Astrocyte (in vitro differentiated cells and primary cell): ENCODE results near the gene RAPGEF6. TPM values are rescaled to one million over a fixed set of nuclear protein-coding genes. Genes with fewer than 3 reads are reported as not detected.

ENCODE experiments used
- DNase-seq: peaks from one replicate; pipeline ENCODE4 v3.0.0-alpha.2; 2010; ENCODE audit warnings: low read depth
- FAIRE-seq: peaks from 2 replicates; lab custom pipeline; 2011; peaks lifted over from hg19 to GRCh38; lab: Jason Lieb, UNC
- H2AFZ ChIP-seq: 2 replicates; pipeline ENCODE4 v1.6.0; 2012; ENCODE audit warnings: low read depth, low read length, inconsistent platforms
- H3K27ac ChIP-seq: 2 replicates; pipeline ENCODE4 v1.5.1; 2011; ENCODE audit warnings: low read depth, low read length, inconsistent platforms
- H3K27me3 ChIP-seq: 2 replicates; pipeline ENCODE4 v1.6.0; 2011; ENCODE audit warnings: low read length, inconsistent platforms; ENCODE audit not compliant: insufficient read depth
- H3K36me3 ChIP-seq: 2 replicates; pipeline ENCODE4 v1.5.1; 2011; ENCODE audit warnings: low read length, inconsistent platforms; ENCODE audit not compliant: insufficient read depth
- H3K4me1 ChIP-seq: 2 replicates; pipeline ENCODE4 v1.5.1; 2011; ENCODE audit warnings: low read length, inconsistent platforms; ENCODE audit not compliant: insufficient read depth
- H3K4me2 ChIP-seq: 2 replicates; pipeline ENCODE4 v1.6.0; 2012; ENCODE audit warnings: low read length, inconsistent platforms
- H3K4me3 ChIP-seq: 2 replicates; pipeline ENCODE4 v1.5.1; 2011; ENCODE audit warnings: low read depth, mild to moderate bottlenecking, low read length, inconsistent platforms; ENCODE audit not compliant: insufficient read depth
- H3K79me2 ChIP-seq: 2 replicates; pipeline ENCODE4 v1.6.0; 2012; ENCODE audit warnings: mild to moderate bottlenecking, low read length, inconsistent platforms; ENCODE audit not compliant: insufficient read depth
- H3K9ac ChIP-seq: 2 replicates; pipeline ENCODE4 v1.6.0; 2012; ENCODE audit warnings: mild to moderate bottlenecking, low read length, inconsistent platforms
- H3K9me3 ChIP-seq: 2 replicates; pipeline ENCODE4 v1.5.1; 2012; ENCODE audit warnings: low read depth, mild to moderate bottlenecking, low read length, inconsistent platforms; ENCODE audit not compliant: insufficient read depth
- H4K20me1 ChIP-seq: 2 replicates; pipeline ENCODE4 v1.6.0; 2012; ENCODE audit warnings: low read length, inconsistent platforms; ENCODE audit not compliant: insufficient read depth
- H3K27ac Mint-ChIP-seq: one replicate; pipeline ENCODE4 v1.8.0; 2021; ENCODE audit warnings: mild to moderate bottlenecking, mixed read lengths; ENCODE audit not compliant: unreplicated experiment
- H3K27me3 Mint-ChIP-seq: one replicate; pipeline ENCODE4 v1.8.0; 2021; ENCODE audit warnings: low read depth, mixed read lengths; ENCODE audit not compliant: unreplicated experiment
- H3K36me3 Mint-ChIP-seq: one replicate; pipeline ENCODE4 v1.8.0; 2021; ENCODE audit warnings: low read depth, mixed read lengths; ENCODE audit not compliant: unreplicated experiment
- H3K4me1 Mint-ChIP-seq: one replicate; pipeline ENCODE4 v1.8.0; 2021; ENCODE audit warnings: low read depth, mixed read lengths; ENCODE audit not compliant: unreplicated experiment
- H3K4me3 Mint-ChIP-seq: one replicate; pipeline ENCODE4 v1.8.0; 2021; ENCODE audit warnings: mild to moderate bottlenecking, moderate library complexity, mixed read lengths; ENCODE audit not compliant: unreplicated experiment
- H3K9me3 Mint-ChIP-seq: one replicate; pipeline ENCODE4 v1.8.0; 2021; ENCODE audit warnings: mild to moderate bottlenecking, mixed read lengths; ENCODE audit not compliant: unreplicated experiment
- CTCF ChIP-seq: IDR thresholded peaks from 2 replicates; pipeline ENCODE4 v1.5.1; 2011; ENCODE audit warnings: low read depth, mild to moderate bottlenecking, inconsistent platforms, low read length, moderate library complexity; ENCODE audit not compliant: insufficient read depth
- EZH2 ChIP-seq: IDR thresholded peaks from 2 replicates; pipeline ENCODE4 v1.6.1; 2012; ENCODE audit warnings: mild to moderate bottlenecking, low read length, inconsistent platforms; ENCODE audit not compliant: insufficient read depth
- total RNA-seq: library from RNA; stranded (reverse); gene quantifications from 2 replicates; pipeline ENCODE4 v1.2.1, GENCODE V29; 2021

RAPGEF6 gene
- total RNA-seq, 1 donor from 2014 or later: 14.9 TPM

DNA sequence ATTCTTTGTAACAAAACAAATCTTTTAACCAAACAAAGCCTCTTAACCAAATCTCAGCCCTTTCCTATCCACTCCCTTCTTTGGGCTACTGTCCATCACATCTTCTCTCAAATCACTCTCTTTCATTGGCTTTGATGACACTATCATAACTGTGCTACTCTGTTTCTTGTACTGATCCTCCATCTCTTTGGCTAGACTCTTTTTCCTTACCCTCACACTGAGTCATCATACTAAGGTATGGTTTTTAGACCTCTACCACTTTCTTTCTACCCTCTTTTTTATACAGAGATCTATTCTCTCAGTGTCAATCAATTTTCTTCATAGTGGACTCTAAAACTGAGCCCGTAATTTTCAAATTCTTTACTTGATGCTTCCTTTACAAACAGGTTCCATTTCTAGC, 174.9 kb downstream of the RAPGEF6 start:
- Mint-ChIP-seq H3K4me3 (no peak overlapping the region), H3K36me3 (peaks cover 3% of the 10 kb centered on the region), H3K27me3 (no peaks in the 10 kb centered on the region), H3K27ac (no peak overlapping the region), H3K4me1 (peaks cover 5% of the 10 kb centered on the region), H3K9me3 (no peaks in the 10 kb centered on the region)
- Histone ChIP-seq H3K9me3 (no peaks in the 10 kb centered on the region), H3K4me3 (no peak overlapping the region), H3K4me1 (no peaks in the 10 kb centered on the region), H3K4me2 (no peak overlapping the region), H3K27ac (no peak overlapping the region), H3K9ac (no peak overlapping the region), H3K79me2 (no peaks in the 10 kb centered on the region), H3K27me3 (no peaks in the 10 kb centered on the region), H3K36me3 (no peaks in the 10 kb centered on the region), H2AFZ (no peak overlapping the region), H4K20me1 (no peaks in the 10 kb centered on the region)
- TF ChIP-seq EZH2: no peak
- no peak for TF ChIP-seq CTCF
- DNase-seq (no peak), FAIRE-seq (peak; percentile 34)

DNA sequence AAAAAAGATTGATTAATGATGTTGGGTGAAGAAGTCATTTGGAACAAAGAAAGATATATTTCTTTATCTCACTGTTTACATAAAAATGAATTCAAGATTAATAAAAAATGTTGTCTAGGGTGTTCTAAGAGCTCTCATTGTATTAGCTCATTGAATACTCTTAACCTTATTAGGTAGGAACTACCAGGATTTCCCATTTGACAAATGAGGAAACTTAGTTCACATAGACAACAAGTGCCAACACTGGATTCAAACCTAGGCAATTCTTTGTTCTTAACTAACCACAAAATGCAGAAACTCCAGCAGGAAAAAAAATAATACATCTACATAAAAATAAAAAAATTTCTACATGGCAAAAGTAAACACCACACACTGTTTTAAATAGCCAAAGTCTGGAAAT, 175.8 kb downstream of the RAPGEF6 start:
- Mint-ChIP-seq H3K36me3 (peaks cover 7% of the 10 kb centered on the region), H3K27me3 (no peaks in the 10 kb centered on the region), H3K27ac (no peak overlapping the region), H3K4me1 (peaks cover 5% of the 10 kb centered on the region), H3K4me3 (no peak overlapping the region), H3K9me3 (no peaks in the 10 kb centered on the region)
- H3K79me2 ChIP-seq: no peaks in the 10 kb centered on the region
- H4K20me1 ChIP-seq: no peaks in the 10 kb centered on the region
- no peaks in the 10 kb centered on the region for H3K9me3 ChIP-seq
- no peaks in the 10 kb centered on the region for H3K4me1 ChIP-seq
- H3K4me3 ChIP-seq: no peak overlapping the region
- TF ChIP-seq EZH2 (no peak), CTCF (no peak)
- FAIRE-seq (no peak), DNase-seq (peak; percentile 86)
- no peaks in the 10 kb centered on the region for H3K27me3 ChIP-seq
- H3K36me3 ChIP-seq: no peaks in the 10 kb centered on the region
- H2AFZ ChIP-seq: no peak overlapping the region
- no peak overlapping the region for H3K27ac ChIP-seq
- H3K9ac ChIP-seq: no peak overlapping the region
- no peak overlapping the region for H3K4me2 ChIP-seq

DNA sequence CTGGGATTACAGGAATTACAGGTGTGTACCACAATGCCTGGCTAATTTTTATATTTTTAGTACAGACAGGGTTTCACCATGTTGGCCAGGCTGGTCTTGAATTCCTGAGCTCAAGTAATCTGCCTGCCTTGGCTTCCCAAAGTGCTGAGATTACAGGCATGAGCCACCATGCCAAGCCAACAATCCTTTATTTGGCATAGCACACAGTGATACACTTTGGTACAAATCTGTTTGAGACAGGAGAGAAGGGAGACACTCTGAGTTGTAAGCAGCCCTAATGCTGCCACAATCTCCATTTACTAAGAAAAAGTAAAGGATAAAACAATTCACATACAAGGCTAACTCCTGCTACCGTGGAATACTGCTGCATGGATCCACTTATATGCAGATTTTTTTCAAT, 177.8 kb downstream of the RAPGEF6 start:
- no peak for FAIRE-seq
- Mint-ChIP-seq H3K4me3 (no peak overlapping the region), H3K4me1 (peaks cover 5% of the 10 kb centered on the region), H3K27me3 (no peaks in the 10 kb centered on the region), H3K36me3 (peaks cover 4% of the 10 kb centered on the region), H3K27ac (no peak overlapping the region), H3K9me3 (no peaks in the 10 kb centered on the region)
- Histone ChIP-seq H3K9ac (no peak overlapping the region), H3K4me1 (no peaks in the 10 kb centered on the region), H4K20me1 (no peaks in the 10 kb centered on the region), H2AFZ (no peak overlapping the region), H3K4me2 (no peak overlapping the region), H3K27ac (no peak overlapping the region), H3K4me3 (no peak overlapping the region), H3K79me2 (no peaks in the 10 kb centered on the region), H3K9me3 (no peaks in the 10 kb centered on the region), H3K36me3 (no peaks in the 10 kb centered on the region), H3K27me3 (no peaks in the 10 kb centered on the region)
- TF ChIP-seq EZH2: no peak
- no peak for TF ChIP-seq CTCF
- DNase-seq: no peak
